Measurements from ENCODE around the gene HINT2. TPM values are rescaled to one million over a fixed set of nuclear protein-coding genes. Genes with fewer than 3 reads are reported as not detected.

The HINT2 gene
- total RNA-seq, 2 experiments from 2014 or later = 67.8 to 72.6 TPM

DNA sequence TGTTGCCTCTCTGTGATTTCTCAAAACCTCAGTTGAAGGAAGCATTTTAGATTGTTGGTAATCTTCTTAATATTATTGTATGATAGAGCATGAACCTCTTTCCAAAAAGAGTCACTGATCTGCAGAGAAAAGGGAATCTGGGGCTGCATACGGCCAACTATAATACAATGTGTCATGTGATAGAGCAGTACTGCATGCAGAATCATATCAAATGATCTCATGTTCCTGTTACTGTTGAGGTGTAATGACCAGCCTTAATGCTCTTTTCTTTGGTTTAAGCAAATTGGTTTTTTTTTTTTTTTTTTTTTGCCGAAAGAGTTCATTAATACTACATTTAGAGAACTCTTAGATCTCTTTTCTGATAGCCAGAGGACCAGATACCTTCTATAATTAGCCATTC lies 47.8 kb downstream of the HINT2 start:
- no peak overlapping the region for H3K4me3 Mint-ChIP-seq
- H3K27me3 Mint-ChIP-seq = no peaks in the 10 kb centered on the region
- ChIA-PET CTCF (interaction anchor here (1.0 kb wide), 1 partner anchor 115 kb away, joined by 4 read pairs; no protein-coding TSS in a partner anchor), POLR2A (no interaction called here)
- peaks cover 8% of the 10 kb centered on the region for H3K4me1 Mint-ChIP-seq (ENCODE audit: low read depth)
- no peaks in the 10 kb centered on the region for H3K9me3 Mint-ChIP-seq
- no peak for DNase-seq
- intact Hi-C loops (cut with micrococcal nuclease) = no loop called here
- no peaks in the 10 kb centered on the region for H3K36me3 Mint-ChIP-seq
- no peak overlapping the region for H3K27ac Mint-ChIP-seq

DNA sequence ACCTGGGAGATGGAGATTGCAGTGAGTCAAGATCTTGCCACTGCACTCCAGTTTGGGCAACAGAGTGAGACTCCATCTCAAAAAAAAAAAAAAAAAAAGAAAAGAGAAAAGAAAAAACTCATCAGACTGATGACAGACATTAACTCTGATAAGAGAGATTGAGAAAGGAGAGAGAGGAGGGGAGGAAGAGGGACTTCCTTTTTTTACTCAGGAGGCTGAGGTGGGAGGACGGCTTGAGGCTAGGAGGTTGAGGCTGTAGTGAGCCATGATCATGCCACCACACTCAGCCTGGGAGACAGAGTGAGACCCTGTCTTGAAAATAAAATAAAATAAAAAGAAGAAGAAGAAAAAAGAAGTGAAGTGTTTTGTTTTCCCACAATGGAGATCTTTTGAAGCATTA lies 51.0 kb downstream of the HINT2 start:
- intact Hi-C loops (cut with micrococcal nuclease) = no loop called here
- CTCF ChIA-PET = interaction anchor here (0.8 to 1.0 kb wide), 2 partner anchors 26 to 139 kb away, joined by 3 read pairs; no protein-coding TSS in a partner anchor
- POLR2A ChIA-PET = no interaction called here

DNA sequence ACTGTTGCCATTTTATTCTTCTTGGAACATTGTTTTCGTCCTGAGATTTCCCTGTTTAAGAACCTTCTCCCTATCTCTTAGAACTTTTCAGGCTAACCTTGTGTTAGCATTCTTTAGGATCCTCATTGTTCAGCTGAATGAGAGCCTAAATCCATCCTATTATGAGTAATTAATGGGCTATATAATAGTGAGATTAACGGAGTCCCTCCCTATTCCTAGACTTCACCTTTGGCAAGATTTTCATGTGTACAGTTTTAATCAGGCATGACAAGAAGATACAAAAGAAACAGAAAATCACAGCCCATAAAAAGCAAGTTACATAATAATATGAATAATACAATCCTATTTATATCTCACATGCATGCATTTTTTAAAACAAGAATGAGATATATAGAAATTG lies 51.7 kb downstream of the HINT2 start:
- Mint-ChIP-seq H3K4me1 (ENCODE audit: low read depth) (peaks cover 26% of the 10 kb centered on the region), H3K27me3 (no peaks in the 10 kb centered on the region), H3K4me3 (no peak overlapping the region), H3K9me3 (no peaks in the 10 kb centered on the region), H3K27ac (no peak overlapping the region), H3K36me3 (peaks cover 3% of the 10 kb centered on the region)
- CTCF ChIA-PET = interaction anchor here (0.6 to 1.2 kb wide), 6 partner anchors 8 to 777 kb away, joined by 3 to 4 read pairs (median 3); partner anchors contain the start of genes GBA2 and RGP1
- POLR2A ChIA-PET = interaction anchor here (0.7 kb wide), 1 partner anchor 246 kb away, joined by 5 read pairs; no protein-coding TSS in a partner anchor
- intact Hi-C loops (cut with micrococcal nuclease) = no loop called here
- no peak for DNase-seq

More for the DNA sequence above, 51.0 kb downstream of the HINT2 start:
- Mint-ChIP-seq H3K4me1 (ENCODE audit: low read depth) (peaks cover 20% of the 10 kb centered on the region), H3K27me3 (no peaks in the 10 kb centered on the region), H3K36me3 (peaks cover 3% of the 10 kb centered on the region), H3K9me3 (no peaks in the 10 kb centered on the region), H3K27ac (no peak overlapping the region), H3K4me3 (no peak overlapping the region)
- no peak for DNase-seq

Other genes with a start within 250 kb of the HINT2 start
- 10 to 100 TPM; 31.0 to 34.7 TPM for gene TESK1, start 209.8 kb downstream of the HINT2 start, total RNA-seq
- gene CD72, start 196.6 kb downstream of the HINT2 start, total RNA-seq = 1 to 10 TPM; 9.4 to 9.8 TPM
- 10 to 100 TPM; 74.6 to 75.8 TPM for gene SIT1, start 164.1 kb downstream of the HINT2 start, total RNA-seq
- over 10,000 TPM; 10,694 to 13,592 TPM for gene RMRP, start 157.0 kb downstream of the HINT2 start, total RNA-seq
- gene CCDC107, start 156.8 kb downstream of the HINT2 start, total RNA-seq = 10 to 100 TPM; 15.0 to 15.7 TPM
- 10 to 100 TPM; 28.1 to 28.2 TPM for gene ARHGEF39, start 149.8 kb downstream of the HINT2 start, total RNA-seq
- gene CA9, start 141.1 kb downstream of the HINT2 start, total RNA-seq = 1 to 10 TPM in 1 of 2 experiments, under 1 TPM in 1; 0.90 to 1.6 TPM
- 1 to 10 TPM; 3.9 to 5.3 TPM for gene TPM2, start 125.1 kb downstream of the HINT2 start, total RNA-seq
- gene TLN1, start 82.8 kb downstream of the HINT2 start, total RNA-seq = 100 to 1,000 TPM; 285 to 287 TPM
- gene CREB3, start 82.4 kb downstream of the HINT2 start, total RNA-seq = 10 to 100 TPM; 27.7 to 29.9 TPM
- 10 to 100 TPM; 30.4 to 30.7 TPM for gene GBA2, start 65.8 kb downstream of the HINT2 start, total RNA-seq
- 10 to 100 TPM; 17.4 to 18.0 TPM for gene RGP1, start 65.8 kb downstream of the HINT2 start, total RNA-seq
- gene MSMP, start 60.8 kb downstream of the HINT2 start, total RNA-seq = not detected
- 1 to 10 TPM; 8.9 to 9.6 TPM for gene NPR2, start 23.5 kb downstream of the HINT2 start, total RNA-seq
- 1 to 10 TPM; 1.1 to 1.4 TPM for gene SPAG8, start 2.8 kb downstream of the HINT2 start, total RNA-seq
- not detected for gene FAM221B, start 13.7 kb upstream of the HINT2 start, total RNA-seq
- gene TMEM8B, start 14.2 kb upstream of the HINT2 start, total RNA-seq = 1 to 10 TPM; 5.9 to 6.0 TPM
- not detected for gene OR13J1, start 55.4 kb upstream of the HINT2 start, total RNA-seq
- gene HRCT1, start 91.2 kb upstream of the HINT2 start, total RNA-seq = not detected
- not detected for gene SPAAR, start 94.4 kb upstream of the HINT2 start, total RNA-seq
- not detected for gene OR2S2, start 143.1 kb upstream of the HINT2 start, total RNA-seq
- 1 to 10 TPM; 6.1 to 7.2 TPM for gene RECK, start 221.9 kb upstream of the HINT2 start, total RNA-seq

Data from activated CD4-positive, alpha-beta memory T cell treated with anti-CD3 and anti-CD28 coated beads for 36 hours (primary cell).